ENCODE results near the gene CTSK.
"Not testable (repeated sequence)": the region's sequence is repeated elsewhere in the genome, so short reads cannot be mapped to it uniquely, and the experiment has no call there.

The CTSK gene

GRCh38 chr1:150808121-150808520 is at the start of gene CTSK:
Gene CTSK, minus strand, starts transcription at chr1:150808260. Its CDS starts 1,455 bp downstream, at chr1:150806805.
- peak; percentile 60 for DNase-seq

GRCh38 chr1:150852734-150853133 is 44.7 kb upstream of the CTSK start:
- DNase-seq = not testable (repeated sequence)

DNA sequence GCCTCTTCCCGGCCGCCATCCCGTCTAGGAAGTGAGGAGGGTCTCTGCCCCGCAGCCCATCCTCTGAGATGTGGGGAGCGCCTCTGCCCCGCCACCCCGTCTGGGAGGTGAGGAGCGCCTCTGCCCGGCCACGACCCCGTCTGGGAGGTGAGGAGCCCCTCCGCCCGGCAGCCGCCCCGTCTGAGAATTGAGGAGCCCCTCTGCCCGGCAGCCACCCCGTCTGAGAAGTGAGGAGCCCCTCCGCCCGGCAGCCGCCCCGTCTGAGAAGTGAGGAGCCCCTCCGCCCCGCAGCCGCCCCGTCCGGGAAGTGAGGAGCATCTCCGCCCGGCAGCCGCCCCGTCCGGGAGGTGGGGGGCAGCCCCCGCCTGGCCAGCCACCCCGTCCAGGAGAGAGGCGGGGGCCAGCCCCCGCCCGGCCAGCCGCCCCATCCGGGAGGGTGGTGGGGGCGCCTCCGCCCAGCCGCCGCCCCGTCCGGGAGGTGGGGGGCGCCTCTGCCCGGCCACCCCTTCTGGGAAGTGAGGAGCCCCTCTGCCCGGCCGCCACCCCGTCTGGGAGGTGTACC is 42.8 kb upstream of the CTSK start:
- not testable (repeated sequence) for DNase-seq

GRCh38 chr1:150846473-150847146 is 38.5 kb upstream of the CTSK start:
- no peak for DNase-seq

DNA sequence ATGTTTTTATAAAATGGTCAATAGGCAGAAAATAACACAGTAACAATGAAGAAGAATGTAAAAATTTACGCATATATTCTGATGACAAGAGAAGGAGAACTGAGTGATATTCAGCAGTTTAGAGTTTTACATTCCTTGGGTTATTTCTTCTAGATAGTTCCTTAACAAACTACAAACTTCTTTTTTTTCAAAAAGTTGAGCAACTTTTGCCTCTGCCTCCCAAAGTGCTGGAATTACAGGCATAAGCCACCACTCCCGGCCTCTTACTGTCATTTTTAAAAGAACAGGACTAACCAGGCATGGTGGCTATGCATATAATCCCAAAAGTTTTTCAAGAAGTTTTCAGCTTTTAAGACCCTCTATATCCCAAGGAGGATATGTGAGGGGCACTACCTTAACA is 35.4 kb upstream of the CTSK start:
- no peak for DNase-seq

- DNase-seq = no peak
Measured at GRCh38 chr1:150842964-150843363, 34.9 kb upstream of the CTSK start.

DNA sequence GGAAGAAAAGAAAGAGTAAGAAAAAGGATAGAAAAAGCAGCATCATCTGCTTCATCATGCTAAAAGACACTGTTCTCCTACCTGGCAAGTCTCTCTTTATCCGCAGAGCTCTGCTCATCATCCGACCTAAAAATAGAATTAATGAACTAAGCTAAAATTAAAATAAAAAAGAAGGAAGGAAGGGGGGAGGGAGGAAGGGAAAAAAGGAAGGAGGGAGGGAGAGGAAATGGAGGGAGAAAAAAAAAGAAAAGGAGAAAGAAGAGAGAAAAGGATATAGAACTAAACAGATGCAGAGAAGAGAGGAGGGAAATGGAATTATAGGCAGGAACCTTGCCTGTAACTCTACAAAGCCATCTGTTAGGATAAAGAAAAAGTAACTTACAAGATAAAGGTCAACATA is 34.3 kb upstream of the CTSK start:
- DNase-seq = no peak

- no peak for DNase-seq
Measured at GRCh38 chr1:150841626-150842025, 33.6 kb upstream of the CTSK start.

GRCh38 chr1:150840850-150841249 is 32.8 kb upstream of the CTSK start:
- DNase-seq = not testable (repeated sequence)

- no peak for DNase-seq
Measured at GRCh38 chr1:150836129-150836773, 28.2 kb upstream of the CTSK start.

DNA sequence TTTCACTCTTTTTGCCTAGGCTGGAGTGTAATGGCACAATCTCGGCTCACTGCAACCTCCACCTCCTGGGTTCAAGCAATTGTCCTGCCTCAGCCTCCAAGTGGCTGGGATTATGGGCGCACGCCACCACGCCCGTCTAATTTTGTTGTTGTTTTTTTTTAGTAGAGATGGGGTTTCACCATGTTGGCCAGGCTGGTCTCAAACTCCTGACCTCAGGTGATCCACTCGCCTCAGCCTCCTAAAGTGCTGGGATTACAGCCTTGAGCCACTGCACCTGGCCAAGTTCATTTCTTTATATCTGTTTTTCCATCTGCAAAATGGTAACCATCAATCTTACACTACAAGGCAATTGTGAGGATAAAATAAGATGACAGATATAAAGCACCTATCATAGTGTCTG is 25.9 kb upstream of the CTSK start:
- DNase-seq = not testable (repeated sequence)

- no peak for DNase-seq
Measured at GRCh38 chr1:150832597-150832996, 24.5 kb upstream of the CTSK start.

DNA sequence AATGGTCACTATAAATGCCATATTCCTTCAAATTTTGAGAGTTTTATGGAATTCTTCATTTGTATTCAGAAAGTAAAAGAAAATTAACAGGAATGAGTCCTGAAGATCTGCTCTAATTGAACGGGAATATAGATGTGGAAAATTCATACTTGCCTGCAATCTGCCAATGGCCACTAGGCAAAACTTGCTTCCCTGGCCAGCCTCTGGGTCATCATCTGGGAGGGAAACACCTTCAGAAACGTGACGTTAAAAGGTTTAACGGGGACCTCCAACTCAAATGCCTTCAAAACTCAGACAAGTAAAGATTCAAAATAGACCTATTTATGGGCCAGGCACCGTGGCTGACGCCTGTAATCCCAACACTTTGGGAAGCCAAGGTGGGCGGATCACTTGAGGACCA is 21.7 kb upstream of the CTSK start:
- DNase-seq = no peak

DNA sequence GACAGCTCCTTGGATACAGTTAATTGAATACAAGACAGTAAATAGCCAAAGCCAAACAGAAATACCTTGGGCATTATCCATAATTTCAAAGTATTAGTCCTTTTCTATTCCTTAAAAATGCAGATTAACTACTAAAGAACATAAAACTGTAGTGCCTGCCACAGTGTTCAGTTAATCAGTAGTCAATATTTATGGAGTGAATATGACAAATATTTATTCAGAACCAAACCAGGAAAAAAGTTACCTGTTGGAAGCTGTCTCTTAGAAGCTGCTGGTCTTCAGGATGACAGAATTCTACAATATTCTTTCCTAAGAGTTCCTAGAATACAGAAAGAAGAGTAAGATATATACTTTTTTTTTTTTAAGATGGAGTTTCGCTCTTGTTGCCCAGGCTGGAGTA is 18.2 kb upstream of the CTSK start:
- no peak for DNase-seq

DNA sequence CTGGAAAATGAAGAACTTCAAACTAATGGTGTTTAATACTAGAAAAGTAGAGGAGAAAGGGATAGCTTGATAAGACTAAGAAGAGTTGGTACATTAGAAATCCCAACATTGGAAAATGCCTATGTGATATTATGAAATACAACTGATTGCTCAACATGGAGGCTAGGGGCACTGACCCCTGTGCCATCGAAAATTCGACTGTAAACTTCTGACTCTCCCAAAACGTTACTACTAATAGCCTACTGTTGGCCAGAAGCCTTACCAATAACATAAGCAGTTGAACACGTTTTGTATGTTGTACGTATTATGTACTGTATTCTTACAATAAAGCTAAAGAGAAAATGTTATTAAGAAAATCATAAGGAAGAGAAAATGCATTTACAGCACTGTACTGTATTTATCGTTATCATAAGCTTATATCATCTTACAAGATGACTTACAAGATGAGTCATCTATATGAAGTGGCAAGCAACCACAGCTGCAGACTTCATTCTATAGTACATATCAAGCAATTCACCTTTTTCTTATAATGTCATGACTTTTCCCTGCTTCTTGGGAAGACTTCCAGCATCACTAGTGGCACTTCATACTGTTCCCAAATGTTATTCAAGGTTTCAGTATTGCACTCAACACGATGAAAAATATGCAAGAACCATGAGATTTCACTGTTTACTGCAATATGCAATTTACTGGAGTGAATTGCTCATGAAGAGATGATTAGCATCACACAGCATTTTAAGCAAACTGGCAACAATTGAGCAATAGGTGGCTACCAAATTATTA is 12.9 kb upstream of the CTSK start:
- no peak for DNase-seq

DNA sequence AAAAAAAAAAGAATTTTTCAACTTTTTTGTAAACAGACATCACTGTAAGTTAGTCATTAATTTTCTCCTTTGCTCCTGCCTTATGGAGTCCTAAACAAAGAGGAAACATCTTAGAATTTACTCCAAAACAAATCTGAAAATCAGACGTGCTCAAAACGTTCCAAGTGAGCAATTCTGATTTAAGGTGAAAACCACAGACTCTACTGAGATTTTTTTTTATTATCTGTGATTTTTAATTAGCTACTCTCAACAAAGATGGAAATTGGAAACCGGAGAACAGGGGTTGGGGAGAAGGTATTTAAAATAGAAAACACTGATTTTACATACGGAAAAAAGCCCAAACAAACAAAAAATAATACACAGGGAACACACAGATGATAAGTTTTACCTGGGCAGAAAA is 7.8 kb upstream of the CTSK start:
- DNase-seq = no peak

DNA sequence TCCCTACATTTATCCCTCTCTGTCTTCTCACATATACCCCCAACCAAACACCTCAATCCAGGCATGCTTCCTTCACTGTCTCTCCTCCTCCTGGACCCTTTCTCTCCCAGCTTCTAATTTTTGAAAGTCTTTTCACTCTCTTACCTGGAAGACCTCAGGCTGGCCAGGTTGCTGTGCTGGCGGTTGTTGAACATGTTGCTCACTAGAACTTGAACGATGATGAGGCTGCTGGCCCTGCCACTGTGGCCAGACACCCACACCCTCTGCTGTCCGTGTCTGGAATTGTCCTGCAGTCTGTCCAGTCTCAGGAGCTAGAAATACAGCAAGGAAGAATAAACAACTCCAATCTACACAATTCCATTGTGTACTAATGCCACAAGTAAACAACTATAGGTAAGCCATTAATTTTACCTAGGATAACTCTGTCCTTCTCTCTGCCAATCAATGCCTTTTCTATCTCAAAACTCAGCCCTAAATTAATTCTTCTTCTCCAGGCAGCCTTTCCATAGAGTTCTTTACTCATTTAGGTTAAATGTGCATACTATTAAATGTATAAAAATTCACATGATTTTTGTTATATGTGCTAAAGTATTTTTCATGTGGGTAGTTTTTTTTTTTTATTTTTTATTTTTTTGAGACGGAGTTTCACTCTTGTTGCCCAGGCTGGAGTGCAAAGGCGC is 5.1 kb upstream of the CTSK start:
- peak; percentile 54 for DNase-seq

- no peak for DNase-seq
Measured at GRCh38 chr1:150810958-150811659, 3.0 kb upstream of the CTSK start.

DNA sequence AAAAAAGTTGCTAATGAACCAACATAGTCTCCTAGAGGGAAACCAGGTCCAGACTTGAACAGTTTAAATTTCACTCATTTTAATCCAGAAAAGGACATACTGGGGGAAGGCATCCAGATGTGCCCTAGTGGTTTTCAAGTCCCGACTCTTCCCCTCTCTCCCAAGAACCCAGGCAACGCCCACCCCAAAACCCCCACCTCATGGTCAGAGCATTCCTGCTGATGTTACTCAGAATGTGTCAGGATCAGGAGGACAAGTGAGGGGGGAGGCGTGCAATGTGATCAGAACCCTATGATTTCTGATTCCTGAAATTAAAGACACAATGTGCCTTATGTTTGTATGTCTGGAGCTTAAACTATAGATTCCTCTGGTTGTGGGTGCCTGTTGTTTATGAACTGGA is 1.6 kb upstream of the CTSK start:
- no peak for DNase-seq

GRCh38 chr1:150808846-150809245 is 786 bp upstream of the CTSK start:
- DNase-seq = no peak

DNA sequence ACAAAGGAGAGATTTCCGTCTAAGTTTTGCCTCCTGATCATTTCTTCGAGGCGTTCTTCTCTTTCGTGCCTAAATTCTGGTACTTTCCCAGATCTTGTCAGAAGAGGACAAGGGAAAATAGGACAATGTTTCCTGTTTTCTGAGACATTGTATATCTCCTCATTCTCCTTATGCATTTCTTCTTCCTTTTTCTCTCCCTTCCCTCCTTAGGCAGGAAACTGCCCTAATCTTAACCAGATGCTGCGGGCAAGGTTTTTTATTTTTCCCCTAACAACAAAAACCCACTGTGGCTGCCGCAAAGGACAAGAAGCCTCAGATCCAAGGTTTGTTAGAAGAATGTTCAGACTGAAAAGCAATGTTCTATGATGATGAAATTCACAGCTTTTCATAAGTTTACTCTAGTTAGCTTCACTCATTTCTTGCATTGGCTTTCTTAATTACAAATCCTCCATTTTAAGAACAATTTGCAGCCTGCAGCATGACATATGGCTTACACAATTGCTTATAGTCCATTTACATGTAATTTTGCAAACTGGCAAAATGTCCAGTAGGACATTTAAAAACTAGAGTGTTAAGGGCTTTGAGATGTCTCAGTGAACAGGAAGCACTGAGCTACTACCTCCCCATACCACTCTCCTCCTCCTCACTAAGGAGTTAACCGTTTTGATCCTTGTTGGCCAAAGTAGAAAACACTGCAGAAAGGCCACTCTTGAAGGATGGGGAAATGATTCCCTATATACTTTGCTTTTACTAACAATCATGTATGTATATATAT is 624 bp downstream of the CTSK start:
- DNase-seq = peak; percentile 60

GRCh38 chr1:150805899-150806298 is 2.2 kb downstream of the CTSK start:
- DNase-seq = no peak

Data from eye (tissue), 1 donor.